Nephron progenitor cell (in vitro differentiated cells): ENCODE results near the gene RNF121.

Source experiments
- DNase-seq: peaks from one replicate; pipeline ENCODE4 v3.0.0; 2021
- H3K27ac Mint-ChIP-seq: 2 replicates; pipeline ENCODE4 v1.8.0; 2021; ENCODE audit warnings: mild to moderate bottlenecking, moderate library complexity, mixed read lengths
- H3K27me3 Mint-ChIP-seq: 2 replicates; pipeline ENCODE4 v1.8.0; 2021; ENCODE audit warnings: mild to moderate bottlenecking, low read depth, mixed read lengths; ENCODE audit not compliant: poor library complexity
- H3K36me3 Mint-ChIP-seq: 2 replicates; pipeline ENCODE4 v1.8.0; 2021; ENCODE audit warnings: low read depth, mixed read lengths
- H3K4me1 Mint-ChIP-seq: 2 replicates; pipeline ENCODE4 v1.8.0; 2021; ENCODE audit warnings: mixed read lengths
- H3K4me3 Mint-ChIP-seq: 2 replicates; pipeline ENCODE4 v1.8.0; 2021; ENCODE audit warnings: mild to moderate bottlenecking, moderate library complexity, mixed read lengths
- H3K9me3 Mint-ChIP-seq: 2 replicates; pipeline ENCODE4 v1.8.0; 2021; ENCODE audit warnings: mild to moderate bottlenecking, moderate library complexity, mixed read lengths
- TF ChIP-seq, protein P1 (sequence below): fragments of 200-600 bp; sonication (generic); IDR thresholded peaks from 2 replicates; pipeline ENCODE4 v1.5.0; 2021; ENCODE audit warnings: antibody characterized with exemption

RNF121 gene

DNA sequence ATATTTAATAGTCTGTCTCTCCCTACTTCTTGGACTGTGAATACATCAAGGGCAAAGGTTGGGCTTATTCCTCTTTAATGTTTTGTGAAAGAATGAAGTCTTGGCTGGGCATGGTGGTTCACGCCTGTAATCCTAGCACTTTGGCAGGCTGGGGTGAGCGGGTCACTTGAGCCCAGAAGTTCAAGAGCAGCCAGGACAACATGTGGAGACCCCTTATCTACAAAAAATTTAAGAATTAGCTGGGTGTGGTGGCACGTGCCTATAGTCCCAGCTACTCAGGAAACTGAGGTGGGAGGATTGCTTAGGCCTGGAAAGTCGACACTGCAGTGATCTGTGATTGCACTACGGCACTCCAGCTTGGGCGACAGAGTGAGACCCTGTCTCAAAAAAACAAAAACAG lies 20.2 kb downstream of the RNF121 start:
- Mint-ChIP-seq H3K27ac (peak overlapping the region; percentile 89), H3K9me3 (no peaks in the 10 kb centered on the region), H3K27me3 (peaks cover 3% of the 10 kb centered on the region), H3K36me3 (peaks cover 32% of the 10 kb centered on the region), H3K4me1 (peaks cover 31% of the 10 kb centered on the region), H3K4me3 (no peak overlapping the region)
- TF ChIP-seq, protein P1, sequence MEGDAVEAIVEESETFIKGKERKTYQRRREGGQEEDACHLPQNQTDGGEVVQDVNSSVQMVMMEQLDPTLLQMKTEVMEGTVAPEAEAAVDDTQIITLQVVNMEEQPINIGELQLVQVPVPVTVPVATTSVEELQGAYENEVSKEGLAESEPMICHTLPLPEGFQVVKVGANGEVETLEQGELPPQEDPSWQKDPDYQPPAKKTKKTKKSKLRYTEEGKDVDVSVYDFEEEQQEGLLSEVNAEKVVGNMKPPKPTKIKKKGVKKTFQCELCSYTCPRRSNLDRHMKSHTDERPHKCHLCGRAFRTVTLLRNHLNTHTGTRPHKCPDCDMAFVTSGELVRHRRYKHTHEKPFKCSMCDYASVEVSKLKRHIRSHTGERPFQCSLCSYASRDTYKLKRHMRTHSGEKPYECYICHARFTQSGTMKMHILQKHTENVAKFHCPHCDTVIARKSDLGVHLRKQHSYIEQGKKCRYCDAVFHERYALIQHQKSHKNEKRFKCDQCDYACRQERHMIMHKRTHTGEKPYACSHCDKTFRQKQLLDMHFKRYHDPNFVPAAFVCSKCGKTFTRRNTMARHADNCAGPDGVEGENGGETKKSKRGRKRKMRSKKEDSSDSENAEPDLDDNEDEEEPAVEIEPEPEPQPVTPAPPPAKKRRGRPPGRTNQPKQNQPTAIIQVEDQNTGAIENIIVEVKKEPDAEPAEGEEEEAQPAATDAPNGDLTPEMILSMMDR, result no peak
- DNase-seq, result no peak

DNA sequence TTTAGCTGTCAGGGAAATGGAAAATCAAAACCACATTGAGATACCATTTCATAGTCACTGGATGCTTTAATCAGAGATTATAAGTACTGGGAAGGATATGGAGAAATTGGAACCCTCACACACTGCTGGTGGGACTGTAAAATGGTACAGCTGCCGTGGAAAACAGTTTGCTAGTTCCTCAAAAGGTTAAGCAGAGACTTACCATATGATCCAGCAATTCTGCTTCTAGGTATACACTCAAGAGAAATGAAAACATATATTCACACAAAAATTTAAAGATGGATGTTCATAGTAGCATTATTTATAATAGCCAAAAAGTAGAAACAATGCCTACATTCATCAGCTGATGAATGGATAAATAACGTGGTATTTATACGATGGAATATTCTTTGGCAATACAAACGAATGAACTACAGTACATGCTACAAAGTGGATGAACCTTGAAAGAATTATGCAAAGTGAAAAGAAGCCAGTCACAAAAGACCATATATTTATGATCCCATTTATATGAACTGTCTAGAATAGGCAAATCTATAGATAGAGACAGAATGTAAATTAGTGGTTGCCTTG lies 23.0 kb downstream of the RNF121 start:
- Mint-ChIP-seq H3K4me3 (no peak overlapping the region), H3K4me1 (peaks cover 31% of the 10 kb centered on the region), H3K27me3 (peaks cover 3% of the 10 kb centered on the region), H3K36me3 (peaks cover 19% of the 10 kb centered on the region), H3K27ac (no peak overlapping the region), H3K9me3 (no peaks in the 10 kb centered on the region)
- TF ChIP-seq, protein P1, result no peak
- no peak for DNase-seq

DNA sequence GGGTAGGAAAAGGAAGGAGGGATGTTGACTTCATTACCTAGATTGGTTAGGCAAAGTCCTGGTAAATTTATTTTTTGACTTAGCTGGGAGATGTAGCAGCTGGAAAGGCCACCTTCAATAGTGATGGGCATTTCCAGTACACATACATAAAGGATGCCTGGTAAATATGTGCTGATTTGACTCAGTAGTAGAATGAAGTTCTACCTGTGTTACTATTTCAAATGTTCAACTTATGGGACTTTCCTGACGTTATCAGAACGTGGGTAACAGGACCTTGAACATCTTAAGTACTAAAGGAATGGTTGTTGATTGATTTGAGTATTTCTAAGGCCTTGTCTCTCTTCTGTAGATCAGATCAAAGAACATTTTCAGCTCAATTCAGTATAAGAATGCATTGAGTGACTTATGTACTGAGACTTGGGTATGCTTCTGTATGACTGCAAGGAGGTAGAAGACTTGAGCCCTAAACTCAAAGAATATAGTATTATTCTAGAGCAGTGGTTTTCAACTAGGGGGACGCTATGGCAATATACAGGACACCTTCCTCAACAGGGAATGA lies 27.1 kb downstream of the RNF121 start:
- Mint-ChIP-seq H3K4me1 (peaks cover 7% of the 10 kb centered on the region), H3K4me3 (no peak overlapping the region), H3K27me3 (peaks cover 3% of the 10 kb centered on the region), H3K9me3 (no peaks in the 10 kb centered on the region), H3K27ac (no peak overlapping the region), H3K36me3 (peaks cover 26% of the 10 kb centered on the region)
- DNase-seq, result no peak
- TF ChIP-seq, protein P1, result no peak

GRCh38 chr11:71962428-71963038 lies 33.7 kb downstream of the RNF121 start:
- TF ChIP-seq, protein P1, result no peak
- H3K4me1 Mint-ChIP-seq, result no peaks in the 10 kb centered on the region
- H3K36me3 Mint-ChIP-seq, result peaks cover 52% of the 10 kb centered on the region
- no peaks in the 10 kb centered on the region for H3K27me3 Mint-ChIP-seq
- no peak for DNase-seq
- no peak overlapping the region for H3K4me3 Mint-ChIP-seq
- H3K27ac Mint-ChIP-seq, result no peak overlapping the region
- no peaks in the 10 kb centered on the region for H3K9me3 Mint-ChIP-seq

GRCh38 chr11:71963468-71963867 lies 34.6 kb downstream of the RNF121 start:
- DNase-seq, result no peak
- TF ChIP-seq, protein P1, result no peak
- Mint-ChIP-seq H3K27ac (no peak overlapping the region), H3K27me3 (no peaks in the 10 kb centered on the region), H3K4me3 (no peak overlapping the region), H3K9me3 (no peaks in the 10 kb centered on the region), H3K4me1 (no peaks in the 10 kb centered on the region), H3K36me3 (peaks cover 57% of the 10 kb centered on the region)

- H3K27me3 Mint-ChIP-seq, result no peaks in the 10 kb centered on the region
Measured at GRCh38 chr11:71964641-71965040, 35.8 kb downstream of the RNF121 start.

More at GRCh38 chr11:71964641-71965040, 35.8 kb downstream of the RNF121 start:
- no peak overlapping the region for H3K4me3 Mint-ChIP-seq
- no peak overlapping the region for H3K27ac Mint-ChIP-seq
- TF ChIP-seq, protein P1, result no peak
- H3K36me3 Mint-ChIP-seq, result peaks cover 53% of the 10 kb centered on the region
- no peaks in the 10 kb centered on the region for H3K4me1 Mint-ChIP-seq
- DNase-seq, result no peak
- no peaks in the 10 kb centered on the region for H3K9me3 Mint-ChIP-seq
